OCI-M2 (cell line): Measurements from ENCODE around the gene MTA2.

Source experiments
- DNase-seq: peaks from one replicate; lab custom pipeline; 2025; ENCODE audit not compliant: unreplicated experiment; lab: John Stamatoyannopoulos, UW

MTA2 gene

DNA sequence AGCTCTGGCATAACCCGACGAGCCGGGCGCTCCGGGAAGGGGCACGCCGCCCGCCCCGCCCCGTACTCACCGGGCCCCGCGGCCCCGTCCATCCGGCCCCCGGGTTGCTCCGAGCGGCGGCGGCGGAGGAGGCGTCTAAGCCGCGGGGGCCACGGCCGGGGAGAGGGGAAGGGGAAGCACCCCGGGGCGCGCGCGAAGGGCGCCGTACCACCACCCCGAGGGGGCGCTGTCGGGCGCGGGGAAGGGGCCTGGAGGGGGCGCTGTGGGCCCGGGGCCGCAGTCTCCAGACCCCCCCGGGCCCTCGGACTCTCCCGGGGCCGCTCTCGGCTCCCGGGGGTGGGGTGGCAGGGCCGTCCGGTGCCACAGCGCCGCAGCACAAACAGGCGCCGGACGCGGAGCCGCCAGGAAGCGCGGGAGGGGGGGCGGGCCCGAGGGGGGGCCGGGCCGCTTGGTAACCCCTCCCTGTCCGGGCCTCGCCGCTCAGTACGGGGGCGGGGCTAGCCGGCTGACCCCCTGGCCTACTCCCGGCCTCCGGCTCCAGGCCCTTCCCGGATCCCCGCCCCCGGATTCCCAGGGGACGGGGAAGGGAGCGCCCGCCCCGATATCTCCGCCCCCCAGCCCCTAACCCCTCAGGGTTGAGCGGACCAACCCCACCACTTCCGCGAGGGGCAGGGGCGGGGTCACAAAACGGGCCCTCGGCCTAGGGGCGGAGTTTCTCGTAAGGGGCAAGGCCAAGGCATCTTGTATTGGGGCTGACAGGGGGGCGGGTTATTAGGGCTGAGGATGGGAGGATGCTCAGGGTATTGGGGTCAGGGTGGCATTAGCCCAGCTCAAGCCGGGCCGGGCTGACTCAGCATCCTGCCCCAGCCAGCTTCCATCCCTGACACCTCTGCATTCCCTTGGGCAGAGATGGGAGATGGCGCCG, 11.0 kb upstream of the MTA2 start, which contains the start of the genes EML3 and ROM1:
Gene EML3 (minus strand): TSS at position 410 of the 925 bp plus-strand sequence. CDS start 318 bp downstream, at position 92.
Gene ROM1 (plus strand): TSS at position 892 of the 925 bp plus-strand sequence. CDS start 25 bp downstream, at position 917.
- peak; percentile 57 for DNase-seq

DNA sequence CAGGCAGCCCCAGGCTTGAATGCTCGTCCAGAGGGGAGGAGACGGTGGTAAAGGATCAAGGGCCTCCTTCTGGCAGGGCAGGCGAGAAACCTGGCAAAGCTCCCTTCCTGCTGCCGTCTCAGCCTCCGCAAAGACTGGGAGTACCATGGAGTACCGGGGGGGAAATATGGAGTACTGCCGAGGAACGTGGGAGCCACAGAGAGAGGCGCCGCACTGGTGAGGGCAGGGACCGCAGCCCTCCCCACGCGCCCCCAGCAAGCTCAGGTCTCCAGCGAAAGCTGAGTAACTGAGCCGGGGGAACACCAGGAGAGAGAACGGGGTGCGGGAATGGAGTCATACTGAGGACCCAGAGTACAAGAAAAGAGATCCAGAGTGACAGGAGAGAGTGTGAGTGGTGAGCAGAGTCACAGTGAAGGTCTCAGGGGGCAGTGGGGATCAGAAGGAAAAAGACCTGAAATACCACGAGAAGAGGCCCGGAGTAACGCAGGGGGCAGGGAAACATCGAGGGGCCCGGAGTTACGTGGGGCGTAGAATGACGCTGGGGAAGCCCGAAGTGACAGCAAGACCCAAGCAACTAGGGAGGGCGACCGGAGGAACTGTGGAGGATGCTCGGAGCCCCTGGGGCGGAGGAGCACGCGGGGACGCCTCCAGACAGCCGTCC, 10.2 kb upstream of the MTA2 start:
- DNase-seq: no peak

DNA sequence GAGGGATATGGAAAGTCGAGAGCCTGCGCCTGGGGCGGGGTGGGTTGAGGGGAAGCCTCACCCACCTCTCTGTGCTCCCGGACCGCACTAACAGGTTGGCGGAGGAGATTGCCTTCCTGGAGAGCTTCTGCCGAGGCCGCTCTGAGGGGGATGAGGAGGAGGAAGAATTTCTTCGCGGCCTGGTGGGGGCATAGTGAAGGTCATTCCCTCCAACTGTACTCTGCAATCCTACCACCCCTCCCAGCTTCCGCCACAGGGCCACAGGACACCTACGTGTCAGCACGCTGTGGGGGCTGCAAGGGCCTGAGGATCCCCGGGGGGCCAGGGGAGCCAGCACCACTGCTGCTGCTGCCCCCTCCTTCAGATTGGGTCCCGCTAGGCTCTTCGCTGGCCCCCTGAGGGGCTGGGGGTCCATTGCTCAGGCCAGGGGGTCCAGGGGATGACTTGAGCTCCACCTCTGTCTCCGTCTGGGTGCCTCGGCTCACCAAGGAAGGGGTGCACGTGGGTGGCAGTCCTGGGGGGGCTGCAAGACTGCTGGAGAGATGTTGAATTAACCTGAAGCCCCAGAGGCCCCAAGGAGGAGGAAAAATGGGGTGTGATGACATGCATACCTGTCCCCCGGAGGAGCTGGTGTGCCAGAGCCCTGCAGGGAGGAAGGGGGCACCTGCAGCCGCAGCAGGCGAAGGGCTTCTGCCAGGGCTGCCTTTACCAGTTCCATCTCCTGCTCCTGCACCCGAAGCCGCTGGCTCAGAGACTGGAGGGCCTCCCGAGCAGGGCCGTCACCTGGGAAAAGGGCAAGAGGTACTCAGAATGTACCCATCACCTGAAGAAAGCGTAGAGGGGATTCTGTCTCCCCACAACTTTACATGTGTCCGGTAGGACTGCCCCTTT, 9.4 kb upstream of the MTA2 start:
- no peak for DNase-seq

DNA sequence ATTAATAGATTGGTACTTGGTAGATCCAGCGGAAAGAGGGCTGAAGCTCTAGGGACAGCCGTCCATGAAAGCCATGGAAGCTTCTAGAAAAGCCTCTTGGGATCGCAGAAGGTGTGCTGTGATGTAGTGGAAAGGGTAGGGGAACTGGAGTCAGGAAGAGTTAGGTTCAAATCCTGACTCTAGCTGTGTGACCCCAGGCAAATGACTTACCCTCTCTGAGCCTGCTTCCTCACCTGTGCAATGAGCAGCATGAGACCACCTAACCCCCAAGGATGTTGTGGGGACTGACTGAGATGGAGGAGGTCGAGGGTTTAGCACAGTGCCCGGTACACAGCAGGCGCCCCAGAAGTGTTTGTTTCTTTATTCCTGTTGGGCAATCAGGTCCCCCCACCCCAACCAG, 8.7 kb upstream of the MTA2 start:
- no peak for DNase-seq

DNA sequence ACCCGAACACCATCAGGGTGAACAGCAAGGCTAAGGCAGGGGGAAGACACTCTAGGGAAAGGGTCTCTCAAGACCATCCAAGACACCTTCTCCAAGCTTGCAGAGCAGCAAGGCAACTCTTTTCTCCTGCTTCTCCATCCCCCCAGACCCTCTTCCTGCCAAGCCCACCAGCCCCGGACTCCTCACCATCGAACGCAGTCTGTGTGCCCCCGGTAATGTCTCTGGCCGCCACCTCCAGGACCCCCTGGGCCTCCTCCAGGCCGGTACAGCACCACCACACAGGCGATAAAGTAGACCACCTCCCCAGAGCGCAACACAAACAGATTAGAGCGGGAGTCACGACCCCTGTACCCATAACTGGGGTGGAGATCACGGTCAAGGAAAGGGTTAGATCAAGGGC, 7.1 kb upstream of the MTA2 start:
- DNase-seq: no peak

DNA sequence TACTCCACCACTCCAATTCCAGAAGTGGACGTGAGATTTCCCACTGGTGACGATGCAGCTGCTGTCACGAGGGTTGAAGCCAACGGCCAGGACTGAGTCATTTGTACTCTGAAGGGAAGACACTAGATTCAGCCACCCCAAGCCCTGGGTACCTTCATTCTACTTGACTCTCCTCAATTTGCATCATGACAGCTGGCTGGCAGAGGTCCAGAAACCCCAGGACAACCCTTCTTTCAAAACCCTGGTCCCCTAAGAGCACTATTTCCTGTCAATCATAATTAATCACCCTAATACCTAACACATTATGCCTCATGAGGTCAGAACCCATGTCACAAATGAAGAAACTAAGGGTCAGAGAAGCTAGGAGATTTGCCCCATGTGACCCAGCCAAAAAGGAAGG, 6.0 kb upstream of the MTA2 start:
- DNase-seq: no peak

DNA sequence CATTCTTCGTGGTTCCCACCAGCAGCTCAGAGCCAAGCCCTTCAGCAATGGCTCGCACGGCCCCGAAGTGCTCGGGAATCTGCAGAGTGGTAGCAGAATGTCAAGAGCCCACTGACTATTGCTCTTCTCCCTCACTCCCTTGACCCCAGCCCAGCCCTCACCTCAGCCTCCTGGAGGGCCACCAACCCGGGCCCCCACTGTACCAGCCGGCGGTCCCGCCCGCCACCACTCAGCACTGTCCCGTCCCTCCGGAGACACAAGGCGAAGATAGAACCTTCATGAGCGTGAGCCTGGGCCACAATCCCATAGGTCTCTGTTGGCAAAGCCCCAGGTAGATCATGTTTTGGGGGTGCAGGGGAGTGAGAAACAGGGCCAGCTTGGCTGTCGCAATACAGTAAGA, 4.2 kb upstream of the MTA2 start:
- DNase-seq: no peak

DNA sequence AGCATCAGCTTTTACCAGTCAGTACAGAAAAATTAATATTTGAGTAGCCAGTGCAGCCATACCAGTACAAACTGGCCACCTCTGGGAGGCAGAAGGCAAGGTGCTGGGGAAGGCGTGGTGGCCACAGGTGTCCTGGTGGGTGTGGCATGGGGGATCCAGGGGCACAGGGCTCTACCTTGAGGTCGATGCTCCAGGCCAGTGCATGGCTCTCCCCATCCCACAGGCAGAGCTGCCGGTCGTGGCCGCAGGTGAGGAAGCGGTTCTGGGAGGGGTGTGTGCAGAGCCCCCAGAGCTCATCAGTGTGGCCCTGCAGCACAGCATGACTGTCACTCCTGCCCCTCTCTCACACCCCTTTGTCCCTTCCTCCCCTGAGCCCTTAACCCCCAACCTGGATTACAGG, 3.8 kb upstream of the MTA2 start:
- no peak for DNase-seq

DNA sequence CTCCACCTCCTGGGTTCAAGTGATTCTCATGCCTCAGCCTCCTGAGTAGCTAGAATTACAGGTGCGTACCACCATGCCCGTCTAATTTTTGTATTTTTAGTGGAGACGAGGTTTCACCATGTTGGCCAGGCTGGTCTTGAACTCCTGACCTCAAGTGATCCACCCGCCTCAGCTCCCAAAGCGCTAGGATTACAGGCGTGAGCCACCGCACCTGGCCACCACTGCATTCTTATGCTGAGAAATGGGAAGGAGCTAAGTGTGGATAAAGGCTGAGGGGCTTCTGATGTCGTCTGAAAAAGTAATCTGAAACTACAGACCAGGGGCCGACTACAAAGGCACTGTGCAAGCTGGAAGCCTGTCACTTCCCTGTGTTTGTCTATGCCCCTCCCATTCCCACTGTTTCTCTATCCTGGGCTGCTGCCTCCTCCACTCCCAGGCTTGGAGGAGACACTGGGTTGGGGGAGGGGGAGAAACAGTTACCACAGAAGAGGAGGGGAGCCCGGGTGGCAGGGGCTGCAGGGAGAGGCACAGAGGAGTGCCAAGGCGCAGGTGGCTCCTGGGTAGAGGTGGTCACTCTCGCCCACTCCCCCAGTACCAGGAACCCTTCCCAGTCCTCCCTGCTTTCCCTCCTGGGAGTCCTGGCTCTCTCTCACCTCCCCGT, 2.9 kb upstream of the MTA2 start:
- no peak for DNase-seq

DNA sequence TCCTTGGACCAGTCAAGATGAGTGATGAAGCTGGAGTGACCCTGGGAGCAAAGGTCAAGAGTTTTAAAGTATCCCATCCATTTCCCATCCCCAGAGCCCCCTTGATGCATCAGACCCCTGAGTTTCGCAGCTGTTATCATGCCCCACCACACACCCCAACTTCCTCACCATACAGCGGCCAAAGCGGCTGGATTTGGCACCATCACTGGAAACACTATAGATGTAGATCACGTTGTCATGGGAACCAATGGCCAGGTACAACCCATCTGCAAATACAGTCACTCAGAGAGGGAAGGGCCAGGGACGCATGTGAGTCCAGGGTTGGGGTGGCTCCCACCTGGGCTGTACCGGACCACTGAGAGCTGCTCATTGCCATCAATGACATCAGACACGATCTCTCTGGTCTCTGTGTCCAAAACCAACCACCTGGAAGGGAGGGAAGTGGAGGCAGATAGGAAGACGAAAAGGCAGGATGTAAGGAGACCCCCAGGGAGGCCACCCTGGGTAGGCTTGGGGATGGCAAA, 2.2 kb upstream of the MTA2 start:
- DNase-seq: no peak

DNA sequence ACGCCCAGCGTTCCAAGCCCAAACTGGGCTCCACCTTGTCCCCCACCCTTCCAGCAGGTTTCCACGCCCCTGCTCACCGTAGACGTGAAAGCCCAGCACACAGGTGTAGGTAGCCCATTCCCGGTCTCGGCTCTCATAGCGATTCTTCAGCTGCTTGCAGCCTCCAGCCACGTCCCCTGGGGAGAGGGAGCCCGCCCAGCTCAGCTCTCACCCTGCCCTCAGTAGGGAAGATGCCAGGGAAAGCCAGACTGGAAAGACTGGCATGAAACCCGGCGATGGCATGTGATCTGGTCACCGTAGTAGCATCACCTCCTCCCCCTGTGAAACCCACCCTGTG, 1.4 kb upstream of the MTA2 start:
- DNase-seq: no peak

DNA sequence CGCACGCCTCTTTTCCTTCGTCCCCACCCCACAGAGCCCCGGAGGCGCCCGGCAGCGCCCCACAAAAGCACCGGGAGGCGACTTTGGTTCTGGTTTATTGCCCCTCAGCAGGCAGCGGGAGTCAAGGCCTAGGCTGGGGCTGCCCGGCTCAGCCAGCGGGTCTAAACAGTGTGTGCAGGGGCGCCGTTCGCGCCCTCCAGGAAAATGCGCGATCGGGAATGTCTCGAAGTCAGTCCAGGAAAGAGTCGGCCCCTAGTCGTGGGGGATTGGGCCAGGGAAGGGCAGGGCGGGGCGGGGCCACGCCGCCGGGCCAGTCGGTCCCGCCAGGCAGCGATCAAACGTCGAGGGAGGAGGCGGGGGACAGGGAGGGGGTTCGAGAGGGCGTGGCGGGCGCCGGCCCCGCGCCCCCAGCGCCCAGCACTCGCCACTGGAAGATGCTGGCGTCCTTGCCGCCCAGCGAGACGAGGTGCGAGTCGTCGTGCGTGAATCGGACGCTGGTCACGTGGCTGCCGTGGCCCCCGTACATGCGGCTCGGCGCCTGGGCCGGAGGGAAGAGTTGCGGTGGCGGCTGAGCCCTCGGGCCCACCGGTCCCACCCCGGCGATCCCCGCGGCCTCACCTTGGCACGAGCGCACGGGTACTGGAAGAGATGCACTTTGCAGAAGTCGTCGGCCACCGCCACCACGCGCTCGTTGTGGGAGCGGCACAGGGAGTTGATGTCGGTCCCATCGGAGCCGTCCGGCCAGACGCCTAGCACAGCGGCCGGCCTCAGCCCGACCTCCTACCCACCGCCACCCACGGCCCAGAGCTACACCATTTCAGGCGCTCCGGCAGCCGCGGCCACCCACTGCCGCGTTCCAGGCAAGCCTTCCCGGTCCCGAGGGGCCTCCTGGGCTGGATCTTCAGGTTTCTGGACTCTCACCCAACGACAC, 741 bp upstream of the MTA2 start:
- DNase-seq: no peak

DNA sequence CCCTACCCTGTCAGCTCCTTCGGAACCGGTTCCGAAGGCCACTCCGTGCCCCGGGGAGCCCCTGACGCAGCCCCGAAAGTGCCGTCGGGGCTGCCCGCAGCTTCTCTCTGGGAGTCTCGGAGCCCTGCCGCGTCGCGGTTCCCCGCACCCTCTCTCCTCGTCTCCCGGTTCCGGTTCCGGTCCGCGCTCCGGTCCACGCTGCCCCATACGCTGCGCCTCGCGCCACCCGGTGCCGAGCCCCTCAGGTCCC, 618 bp downstream of the MTA2 start:
- DNase-seq: no peak

DNA sequence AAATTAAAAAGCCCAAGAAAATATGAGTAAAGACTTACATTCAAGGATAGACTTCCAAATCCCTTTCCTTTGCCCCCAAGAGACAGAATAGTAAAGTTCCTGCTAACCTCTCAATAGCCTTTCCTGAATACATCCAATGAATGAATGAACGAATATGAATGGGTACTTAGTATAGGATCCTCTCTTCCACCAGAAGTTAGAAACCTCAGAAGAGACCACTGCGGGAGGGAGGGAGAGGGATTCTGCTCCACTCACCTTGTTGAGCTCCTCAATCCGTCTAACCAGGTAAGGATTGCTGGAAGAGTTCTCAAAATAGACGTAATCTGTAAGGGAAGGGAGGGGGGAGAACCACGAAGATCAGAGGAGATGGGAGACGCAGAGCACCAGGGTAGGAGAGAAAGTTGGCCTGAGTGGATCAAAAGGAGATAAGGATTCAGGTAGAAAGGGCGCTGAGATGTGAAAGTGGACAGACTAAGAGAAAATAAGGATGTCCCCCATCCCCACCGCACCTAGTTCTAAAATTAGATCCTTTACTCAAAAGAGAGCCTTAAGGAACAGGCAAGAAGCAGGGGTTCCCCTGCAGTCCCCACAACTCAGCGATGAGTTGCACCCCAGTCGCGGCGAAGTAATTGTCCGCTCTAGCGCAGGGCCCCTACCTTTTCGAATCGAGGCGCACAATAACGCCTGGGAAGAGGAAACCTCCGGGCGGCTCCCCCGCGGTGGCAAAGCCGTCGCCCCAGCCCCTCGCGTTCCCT, 1.1 kb downstream of the MTA2 start:
- DNase-seq: no peak

DNA sequence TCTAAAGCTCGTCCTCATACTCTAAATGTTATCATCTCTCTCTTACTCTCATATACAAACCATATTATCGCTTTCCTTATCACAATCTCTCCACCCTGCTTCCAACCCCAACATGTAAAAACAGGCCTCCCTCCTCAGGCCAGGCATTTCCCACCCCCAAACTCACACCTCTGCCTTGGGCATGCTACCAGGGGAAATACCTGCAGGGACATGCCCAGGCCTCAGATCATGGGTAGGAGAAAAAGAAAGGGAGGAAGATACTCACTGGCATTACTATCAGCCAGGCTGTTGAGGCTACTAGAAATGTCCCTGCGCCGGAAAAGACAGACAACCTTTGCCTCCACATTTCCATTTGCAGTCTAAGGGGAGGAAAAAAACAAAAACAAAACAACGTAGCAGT, 1.8 kb downstream of the MTA2 start:
- DNase-seq: no peak

DNA sequence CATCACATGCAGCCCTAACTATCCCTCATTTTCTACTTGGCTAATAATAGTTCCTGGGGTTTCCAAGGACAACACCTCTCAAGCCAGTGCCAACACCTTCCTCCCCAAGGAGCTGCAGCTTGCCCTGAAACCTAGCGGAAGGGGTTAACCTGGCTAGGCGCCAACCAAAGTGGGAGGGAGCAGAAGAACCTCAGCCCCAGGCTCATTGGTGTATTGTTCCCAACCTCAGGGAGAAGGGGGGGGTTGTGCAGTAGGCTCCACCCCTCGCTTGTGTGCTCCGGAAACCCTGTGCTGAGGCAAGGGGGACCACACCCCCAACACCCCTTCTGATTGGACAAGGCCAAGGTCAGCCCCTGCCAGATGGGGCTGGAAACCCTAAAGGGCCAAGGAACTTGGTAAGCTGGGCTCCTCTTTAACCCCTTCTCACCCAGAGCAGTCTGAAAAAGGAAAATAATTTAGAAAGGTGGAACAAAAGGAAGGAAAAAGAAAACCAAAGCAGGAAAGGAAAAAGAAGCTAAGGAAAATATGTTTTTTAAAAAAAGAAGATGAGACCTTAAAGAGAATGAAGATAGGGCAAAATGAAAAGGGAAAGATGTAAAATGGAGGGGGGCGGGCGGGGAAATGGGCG, 2.5 kb downstream of the MTA2 start:
- DNase-seq: no peak

DNA sequence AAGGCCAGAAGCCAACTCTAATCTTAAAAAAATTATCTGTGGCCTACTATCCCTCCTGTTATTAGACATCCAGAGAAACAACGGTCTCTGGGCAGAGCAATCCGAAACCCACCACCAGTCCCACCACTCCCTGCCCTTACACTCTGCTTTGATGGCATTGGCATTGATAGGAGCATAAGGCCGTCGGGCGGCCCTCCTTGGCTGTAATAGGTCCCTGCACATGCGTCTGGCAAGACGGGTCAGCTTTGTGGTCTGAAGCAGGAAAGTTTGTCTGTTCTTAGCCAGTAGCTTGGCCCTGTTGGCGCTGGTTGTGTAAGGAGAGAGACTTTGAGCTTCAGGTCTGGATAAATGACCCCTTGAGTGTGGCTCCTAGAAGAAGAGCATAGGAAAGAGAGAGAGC, 6.5 kb downstream of the MTA2 start:
- no peak for DNase-seq

DNA sequence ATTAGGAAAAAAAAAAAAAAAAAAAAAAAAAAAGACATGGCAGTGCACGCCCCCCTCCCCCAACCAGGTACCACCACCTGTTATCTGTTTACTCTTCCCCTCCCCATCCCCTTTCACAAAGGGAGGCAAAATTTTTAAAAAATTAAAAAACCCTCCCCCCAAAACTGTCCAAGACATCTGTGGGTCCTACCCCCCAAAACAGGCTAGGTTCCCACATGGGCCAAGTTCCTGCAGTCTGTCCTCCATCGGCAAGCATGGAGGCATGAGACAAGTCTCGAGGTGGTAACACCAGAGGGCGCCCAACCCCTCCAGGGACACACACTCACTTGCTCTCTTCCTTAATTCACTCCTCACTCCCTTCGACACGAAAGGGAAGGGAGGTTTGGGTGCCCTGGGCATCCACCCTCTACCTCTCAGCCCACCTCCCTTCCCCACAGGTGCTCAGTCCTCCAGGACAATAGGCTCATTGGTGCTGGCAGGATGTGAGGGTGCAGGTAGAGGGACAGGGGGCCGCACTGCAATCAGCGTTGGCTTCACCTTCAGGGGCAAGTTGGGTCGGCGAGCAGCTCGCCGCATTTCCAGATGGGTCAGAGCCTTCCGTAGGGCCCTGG, 8.1 kb downstream of the MTA2 start:
- no peak for DNase-seq
